GM19025 (cell line): ENCODE results near the gene PPARG.
"Not testable (repeated sequence)": the region's sequence is repeated elsewhere in the genome, so short reads cannot be mapped to it uniquely, and the experiment has no call there.

ENCODE experiments used
- ATAC-seq: cut with Tn5 transposase; IDR thresholded peaks from one replicate; pipeline ENCODE4 v1.9.1; 2021; ENCODE audit warnings: mild to moderate bottlenecking, low read depth, moderate library complexity; ENCODE audit not compliant: unreplicated experiment

Gene PPARG

DNA sequence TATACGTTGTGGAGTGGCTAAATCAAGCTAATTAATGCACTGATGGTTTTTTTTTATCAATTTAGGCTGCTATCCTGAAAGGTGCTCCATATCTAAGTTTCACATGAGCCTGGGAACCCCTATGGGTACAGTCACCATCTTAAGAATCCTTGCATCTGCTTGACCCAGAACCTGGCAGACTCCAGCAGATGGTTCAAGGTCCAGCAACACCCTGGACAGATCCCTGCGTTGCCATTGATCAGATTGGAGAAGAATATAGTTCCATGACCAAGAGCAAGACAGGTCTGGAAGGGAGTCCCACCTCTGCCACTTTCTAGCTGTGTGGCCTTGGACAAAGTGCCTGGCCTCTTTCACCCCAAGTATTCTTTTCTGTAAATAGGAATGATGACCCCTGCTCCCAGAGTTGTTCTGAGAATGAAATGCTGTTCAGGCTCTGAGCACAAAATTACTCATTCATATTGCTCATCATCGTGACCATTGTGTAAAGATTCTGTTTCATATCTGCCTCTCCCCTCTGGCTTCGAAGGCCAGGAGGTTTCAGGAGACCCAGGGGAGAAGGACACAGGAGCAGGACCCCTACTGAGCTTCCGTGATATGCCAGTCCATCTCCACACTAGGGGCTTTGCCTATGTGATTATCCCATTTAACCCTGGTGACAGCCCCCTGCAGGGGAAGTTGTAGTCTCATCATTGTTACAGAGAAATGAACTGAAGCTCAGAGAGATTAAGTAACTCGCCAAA lies 165.4 kb downstream of the PPARG start:
- ATAC-seq, result no peak

DNA sequence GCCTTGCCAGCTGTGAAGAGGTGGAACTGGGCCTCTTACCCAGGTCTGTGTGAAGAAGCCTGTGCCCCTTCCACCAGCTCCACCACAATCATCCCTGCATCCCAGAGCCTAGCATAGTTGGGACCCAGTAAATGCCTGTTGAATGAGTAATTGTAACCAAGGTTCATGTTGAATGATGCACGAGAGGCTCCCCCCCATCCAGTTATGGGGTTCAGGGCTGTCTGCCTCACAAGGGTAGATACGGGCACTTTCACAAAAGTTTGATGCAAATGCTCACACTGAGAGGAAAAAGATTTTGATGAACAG lies 165.9 kb downstream of the PPARG start:
- no peak for ATAC-seq

DNA sequence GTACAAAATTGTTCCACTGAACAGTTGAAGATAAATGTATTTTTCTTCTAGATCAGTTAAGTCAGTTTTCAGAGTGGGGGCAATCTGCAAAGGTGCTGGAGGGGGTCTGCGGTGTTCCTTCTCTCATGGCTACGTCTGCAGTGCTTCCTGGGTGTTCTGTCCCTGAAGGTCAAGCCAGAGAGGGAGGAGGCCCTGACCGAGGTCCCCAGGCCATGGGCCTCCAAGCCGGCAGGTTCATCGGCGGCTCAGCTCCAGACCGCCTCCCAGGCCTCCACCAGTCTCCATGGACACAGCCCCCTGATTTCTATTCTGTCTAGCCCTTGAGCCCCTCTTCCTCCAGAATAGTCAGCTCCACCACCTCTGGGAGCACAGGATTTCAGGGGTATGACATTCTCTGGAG lies 166.9 kb downstream of the PPARG start:
- ATAC-seq, result no peak

DNA sequence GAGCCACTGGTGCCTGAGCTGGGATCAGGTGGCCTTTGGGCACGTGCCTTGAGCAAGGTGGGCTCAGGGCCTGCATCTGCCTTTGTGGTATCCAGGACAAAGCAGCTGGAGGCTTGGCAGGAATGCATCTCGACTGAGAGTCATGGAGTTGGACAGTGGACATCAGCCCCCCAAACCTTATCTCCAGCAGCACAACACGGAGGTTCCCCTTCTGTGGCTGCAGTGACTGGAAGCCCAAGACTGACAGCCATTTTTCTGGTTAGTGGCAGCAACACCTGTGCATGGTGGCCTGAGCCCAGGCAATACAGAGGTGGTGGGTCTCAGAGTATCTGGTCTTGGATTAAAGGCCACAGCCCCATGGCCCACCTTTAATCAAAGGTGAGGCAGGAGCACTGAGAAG lies 167.6 kb downstream of the PPARG start:
- no peak for ATAC-seq

DNA sequence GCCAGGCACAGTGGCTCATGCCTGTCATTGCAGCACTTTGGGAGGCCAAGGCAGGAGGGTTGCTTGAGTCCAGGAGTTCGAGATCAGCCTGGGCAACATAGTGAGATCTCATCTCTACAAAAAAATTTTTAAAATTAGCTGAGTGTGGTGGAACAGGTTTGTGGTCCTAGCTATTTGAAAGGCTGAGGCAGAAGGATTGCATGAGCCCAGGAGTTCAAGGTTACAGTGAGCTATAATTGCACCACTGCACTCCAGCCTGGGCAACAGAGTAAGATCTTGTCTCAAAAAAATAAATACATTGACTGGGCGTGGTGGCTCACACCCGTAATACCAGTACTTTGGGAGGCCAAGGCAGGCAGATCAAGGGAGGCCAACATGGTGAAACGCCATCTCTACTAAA lies 168.5 kb downstream of the PPARG start:
- ATAC-seq, result not testable (repeated sequence)

DNA sequence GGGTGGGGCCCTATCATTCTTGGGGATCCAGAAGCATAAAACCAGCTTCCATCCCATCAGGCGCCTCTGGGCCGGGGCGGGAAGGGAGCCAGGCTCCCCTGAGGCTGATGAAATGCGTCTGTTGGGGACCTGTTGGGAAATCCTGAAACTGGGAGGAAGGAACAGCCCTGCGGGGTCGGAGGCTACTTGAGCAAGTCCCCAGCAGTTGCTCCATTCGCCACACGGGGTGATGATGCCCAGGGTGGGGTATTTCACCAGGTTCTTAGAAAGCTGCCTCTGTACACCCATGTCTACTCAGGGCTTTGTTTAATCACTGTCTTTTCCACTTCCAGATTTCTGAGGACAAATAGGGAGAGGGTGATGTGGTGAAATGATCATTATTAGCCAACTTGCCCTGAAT lies 170.0 kb downstream of the PPARG start:
- ATAC-seq, result no peak

DNA sequence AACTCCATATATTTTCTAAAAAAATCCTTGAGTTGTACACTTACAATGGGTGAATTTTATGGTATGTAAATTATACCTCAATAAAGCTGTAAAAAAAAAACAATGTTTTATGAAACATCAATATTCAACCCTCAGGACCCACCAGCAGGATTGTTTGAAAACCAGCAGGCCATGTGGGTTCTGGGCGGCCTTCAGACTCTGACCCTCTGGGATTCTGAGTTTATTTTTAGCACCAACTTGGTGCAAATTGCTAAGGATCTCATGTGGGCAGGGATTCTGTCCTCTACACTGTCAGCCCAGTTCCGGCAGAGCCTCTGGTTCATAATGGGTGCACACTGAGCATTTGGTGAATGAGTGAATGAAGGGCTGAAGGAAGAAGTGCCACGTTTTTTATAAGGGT lies 171.3 kb downstream of the PPARG start:
- ATAC-seq, result no peak

DNA sequence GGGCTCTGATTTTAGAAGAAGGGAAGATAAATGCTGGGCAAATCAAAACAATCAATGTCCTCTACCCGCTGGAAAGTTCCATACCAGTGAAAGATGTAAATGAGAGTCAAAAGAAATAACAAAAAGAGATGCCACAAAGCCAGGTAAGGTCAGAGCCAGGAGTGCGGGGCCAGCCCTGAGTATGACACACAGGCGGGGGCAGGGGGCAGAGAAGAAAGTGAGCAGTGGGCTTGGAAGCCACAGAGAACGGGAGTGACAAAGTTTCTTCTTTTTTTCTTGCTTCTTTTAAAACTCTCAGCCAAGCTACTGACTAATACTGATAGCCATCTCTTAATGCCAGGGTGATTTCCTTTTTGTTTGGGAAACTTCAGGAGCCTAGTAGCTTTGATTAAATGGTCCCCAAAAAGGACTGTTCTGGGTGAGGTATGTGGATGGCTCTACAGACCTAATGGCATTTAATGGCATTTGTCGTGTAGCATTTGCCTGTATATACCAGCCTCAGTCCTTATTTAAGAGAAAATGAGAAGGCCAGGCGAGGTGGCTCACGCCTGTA lies 172.3 kb downstream of the PPARG start:
- no peak for ATAC-seq

DNA sequence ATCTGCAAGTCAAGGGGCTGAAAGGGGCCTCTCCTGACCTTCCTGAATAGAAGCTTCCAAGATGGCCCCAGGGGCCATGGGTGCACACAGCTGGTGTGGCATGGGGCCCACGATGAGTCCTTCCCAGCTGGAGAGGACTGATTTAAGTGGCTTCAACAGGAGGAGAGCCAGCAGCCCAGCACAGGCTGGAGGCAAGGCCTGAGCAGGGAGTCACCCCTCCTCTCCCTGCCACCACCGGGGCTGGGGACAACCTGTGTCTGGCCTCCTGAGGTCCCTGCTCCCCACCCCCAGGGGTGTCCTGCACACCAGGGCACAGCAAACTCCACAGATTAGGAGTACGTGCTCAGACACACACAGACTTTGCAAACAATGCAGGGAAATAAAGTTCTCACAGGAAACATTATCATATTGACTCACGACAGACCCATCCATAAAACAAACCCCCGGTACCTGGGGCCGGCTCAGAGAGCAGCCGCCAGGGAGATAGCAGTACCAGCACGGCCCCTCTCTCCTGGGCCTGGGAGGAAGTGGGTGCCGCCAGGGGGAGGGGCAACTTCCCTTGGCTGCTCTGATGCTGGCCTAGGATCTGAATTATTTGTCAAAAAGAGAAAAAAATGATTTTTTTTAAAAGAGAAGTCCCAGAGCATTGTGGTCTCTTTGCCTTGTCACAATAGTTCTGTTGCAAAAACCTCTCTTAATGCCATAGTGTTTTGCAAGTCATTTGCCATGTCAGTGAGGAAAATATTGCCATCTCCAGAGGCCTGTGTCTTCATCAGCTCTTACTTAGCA lies 173.5 kb downstream of the PPARG start:
- no peak for ATAC-seq

DNA sequence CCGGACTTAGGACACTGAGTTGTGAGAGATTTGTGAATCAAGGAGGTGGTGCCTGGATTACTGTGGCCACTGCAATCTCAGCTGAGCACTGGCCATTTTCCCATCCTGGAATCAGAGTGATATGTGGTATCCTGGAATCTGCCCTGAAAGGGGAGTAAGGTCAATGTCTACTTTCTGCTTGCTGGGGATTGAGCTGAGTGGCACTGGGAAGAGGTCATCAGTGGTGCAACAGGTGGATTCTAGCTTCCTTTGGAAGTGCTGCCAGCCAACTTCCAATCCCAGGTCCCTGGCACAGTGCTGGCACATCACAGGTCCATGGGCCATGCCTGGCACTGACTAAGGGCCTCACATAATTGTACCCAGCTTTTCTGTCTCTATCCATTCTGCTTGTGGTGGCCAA lies 174.8 kb downstream of the PPARG start:
- no peak for ATAC-seq

DNA sequence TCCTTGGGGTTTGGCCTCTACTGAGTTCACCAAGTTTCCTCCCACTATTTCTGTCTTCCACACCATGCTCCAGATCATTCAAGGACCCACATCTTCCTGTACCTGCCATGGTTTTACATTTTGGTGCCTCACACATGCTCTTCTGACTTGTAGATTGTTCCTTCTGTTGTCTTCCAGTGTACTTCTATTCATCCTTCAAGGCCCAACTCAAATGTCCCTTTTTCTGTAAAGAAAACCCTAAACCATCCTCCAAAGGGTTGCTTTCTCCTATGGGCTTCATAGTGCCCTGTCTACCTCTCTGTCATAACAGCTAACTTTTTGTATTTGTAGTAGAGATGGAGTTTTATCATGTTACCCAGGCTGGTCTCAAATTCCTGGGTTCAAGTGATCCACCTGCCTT lies 175.3 kb downstream of the PPARG start:
- no peak for ATAC-seq

DNA sequence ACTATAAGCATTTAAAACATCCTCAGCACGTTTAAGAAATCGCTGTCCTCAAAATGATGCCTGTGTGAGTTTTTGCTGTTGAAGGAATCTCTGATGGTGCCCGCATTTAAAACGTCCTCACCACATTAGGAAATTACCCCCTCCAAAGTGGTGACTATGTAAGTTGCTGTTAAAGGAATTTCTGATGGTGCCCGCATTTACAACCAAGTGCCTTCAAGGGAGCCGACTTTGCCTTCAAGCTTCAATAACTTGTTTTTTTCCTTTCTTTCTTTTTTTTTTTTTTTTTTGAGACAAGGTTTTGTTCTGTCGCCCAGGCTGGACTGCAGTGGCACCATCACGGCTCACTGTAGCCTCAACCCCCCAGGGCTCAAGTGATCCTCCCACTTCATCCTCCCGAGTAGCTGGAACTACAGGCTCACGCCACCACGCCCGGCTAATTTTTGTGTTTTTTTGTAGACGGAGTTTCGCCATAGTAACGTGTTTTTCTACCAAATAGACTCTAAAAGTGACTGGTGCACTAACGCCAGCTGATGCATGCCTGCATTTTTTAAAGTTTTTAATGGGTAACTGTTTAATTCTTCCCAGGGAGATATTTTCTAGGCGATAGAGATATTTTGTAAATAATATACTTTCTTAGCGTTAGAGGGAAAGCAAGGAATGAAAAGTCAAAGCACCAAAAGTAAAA lies 176.4 kb downstream of the PPARG start:
- ATAC-seq, result no peak

DNA sequence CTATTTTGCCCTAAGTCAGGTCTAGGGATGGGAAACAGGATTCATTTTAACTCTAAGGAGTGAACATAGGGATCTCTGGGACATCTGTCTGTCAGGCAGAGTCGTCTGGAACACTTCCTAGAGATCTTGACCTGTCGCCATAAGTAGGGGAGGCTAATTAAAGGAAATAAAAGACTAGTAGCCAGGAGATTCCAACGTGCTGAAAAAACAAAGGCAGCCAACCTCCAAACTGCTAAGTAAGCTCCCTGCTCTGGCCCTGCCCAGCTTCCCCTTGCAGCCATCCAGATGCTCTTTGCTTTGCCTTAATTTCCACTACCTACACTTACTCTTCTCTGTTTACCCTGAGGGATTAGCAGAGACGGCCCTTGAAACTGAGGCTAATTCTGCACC lies 177.0 kb downstream of the PPARG start:
- no peak for ATAC-seq

DNA sequence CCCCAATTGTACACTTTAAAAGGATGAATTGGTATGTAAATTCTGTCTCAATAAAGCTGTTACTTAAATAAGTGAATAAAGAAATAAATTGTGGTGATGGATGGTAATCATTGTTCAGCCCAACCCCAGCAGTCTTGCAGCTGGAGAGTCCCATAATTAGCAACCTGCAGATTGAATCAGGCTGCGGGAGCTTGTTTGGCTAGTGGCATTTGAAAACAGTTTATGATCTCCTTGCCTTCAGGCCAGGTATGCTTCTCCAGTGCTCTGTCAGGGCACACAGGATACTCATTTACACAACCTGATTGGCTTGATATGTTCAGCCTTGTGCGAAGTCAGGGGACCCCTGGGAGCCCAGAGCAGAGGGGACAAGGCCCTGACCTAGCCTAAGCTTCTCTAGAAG lies 178.9 kb downstream of the PPARG start:
- no peak for ATAC-seq

DNA sequence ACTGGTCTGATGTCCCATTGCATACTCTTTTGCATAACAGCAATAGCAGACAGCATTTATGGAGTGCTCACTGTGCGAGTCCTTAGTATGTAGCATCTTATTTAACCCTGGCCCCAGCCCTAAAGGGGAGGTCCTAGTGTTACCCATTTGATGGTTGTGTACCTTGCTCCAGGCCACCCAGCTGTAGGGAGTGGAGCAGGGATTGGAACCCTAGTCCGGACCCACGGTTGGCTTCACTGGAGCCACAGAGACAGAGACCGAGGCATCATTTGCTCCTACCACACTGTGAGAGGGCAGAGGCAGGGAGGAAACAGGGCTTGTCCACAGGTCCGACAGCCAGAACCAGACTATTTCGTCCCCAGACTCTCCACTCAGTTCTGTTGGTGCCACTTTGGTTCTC lies 179.4 kb downstream of the PPARG start:
- ATAC-seq, result no peak

DNA sequence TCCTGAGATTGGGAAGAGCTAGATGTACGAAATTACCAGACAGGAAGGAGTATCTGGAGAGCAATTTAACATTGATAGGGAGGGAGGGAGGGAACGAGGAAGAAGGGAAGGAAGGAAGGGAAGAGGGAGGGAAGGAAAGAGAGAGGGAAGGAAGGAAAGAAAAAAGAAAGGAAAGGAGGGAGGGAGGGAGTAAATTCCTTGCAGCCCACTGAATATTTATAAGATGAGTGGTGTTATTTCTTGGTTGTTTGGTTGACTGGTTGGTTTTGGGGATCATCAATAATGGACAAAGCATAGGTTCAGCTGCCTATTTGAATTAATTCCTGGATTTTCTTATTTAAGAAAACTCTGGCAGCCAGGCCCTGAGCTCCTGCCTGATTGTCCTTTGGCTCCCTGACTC lies 179.9 kb downstream of the PPARG start:
- no peak for ATAC-seq

DNA sequence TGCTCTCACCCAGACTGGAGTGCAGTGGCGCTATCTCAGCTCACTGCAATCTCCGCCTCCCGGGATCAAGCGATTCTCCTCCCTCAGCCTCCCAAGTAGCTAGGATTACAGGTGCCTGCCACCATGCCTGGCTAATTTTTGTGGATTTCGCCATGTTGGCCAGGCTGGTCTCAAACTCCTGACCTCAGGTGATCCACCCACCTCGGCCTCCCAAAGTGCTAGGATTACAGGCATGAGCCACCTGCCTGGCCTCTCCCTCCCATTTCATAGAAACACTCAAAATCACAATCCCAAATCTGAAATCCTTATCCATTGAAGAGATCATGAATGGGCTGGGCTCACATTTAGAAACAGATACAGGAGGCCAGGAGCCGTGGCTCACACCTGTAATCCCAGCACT lies 180.4 kb downstream of the PPARG start:
- ATAC-seq, result not testable (repeated sequence)

DNA sequence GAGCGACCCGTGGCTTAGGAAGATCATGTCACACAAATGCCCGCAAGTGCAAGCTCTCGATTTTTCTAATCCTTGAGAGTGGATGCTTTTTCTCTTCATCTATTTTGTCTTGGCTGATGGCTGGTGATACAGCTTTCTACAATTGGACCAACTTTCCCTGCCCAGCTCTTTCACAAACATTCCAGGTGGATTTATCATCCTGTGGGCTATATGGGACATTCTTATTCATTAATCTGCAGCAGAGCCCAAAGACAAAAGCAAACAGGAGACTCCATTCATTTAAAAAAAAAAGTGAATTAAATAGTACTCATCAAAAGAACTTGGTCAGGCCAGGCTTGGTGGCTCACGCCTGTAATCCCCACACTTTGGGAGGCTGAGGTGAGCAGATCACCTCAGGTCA lies 181.2 kb downstream of the PPARG start:
- ATAC-seq, result no peak

DNA sequence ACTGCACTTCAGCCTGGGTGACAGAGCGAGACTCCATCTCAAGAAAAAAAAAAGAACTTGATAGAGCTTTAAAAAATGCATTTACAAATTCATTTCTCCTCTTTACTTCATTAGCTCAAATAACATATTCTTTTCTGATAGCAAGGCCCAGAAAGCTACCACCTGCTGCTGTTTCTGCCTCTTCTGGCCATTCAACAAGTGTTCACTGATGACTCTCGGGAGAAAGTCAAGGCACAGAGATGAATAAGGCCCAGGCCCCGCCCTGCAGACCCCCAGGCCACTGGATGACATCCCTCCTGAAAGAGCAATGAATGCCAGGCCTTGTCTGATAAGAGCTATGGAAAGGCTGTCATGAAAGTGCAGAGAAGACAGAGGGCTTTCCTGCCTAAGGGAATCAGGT lies 181.8 kb downstream of the PPARG start:
- ATAC-seq, result no peak

DNA sequence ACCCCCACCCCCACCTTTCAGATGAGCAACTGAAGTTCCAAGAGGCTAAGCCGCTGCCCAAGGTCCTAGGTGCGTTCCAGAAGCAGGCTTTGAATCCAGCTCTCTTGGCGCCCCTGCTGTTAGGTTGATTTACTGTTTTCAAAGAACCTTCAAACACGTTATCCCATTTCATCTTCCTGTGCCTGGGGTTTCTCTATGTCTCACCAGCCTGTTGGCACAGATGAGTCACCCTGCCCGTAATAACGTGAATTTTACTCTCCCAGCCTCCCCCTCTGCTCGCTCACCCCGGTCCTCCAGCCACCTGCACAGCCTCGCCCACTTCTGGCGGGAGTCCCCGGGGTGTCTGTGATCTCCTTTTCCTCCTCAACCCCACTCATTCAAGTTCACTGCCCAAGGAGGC lies 182.4 kb downstream of the PPARG start:
- no peak for ATAC-seq

DNA sequence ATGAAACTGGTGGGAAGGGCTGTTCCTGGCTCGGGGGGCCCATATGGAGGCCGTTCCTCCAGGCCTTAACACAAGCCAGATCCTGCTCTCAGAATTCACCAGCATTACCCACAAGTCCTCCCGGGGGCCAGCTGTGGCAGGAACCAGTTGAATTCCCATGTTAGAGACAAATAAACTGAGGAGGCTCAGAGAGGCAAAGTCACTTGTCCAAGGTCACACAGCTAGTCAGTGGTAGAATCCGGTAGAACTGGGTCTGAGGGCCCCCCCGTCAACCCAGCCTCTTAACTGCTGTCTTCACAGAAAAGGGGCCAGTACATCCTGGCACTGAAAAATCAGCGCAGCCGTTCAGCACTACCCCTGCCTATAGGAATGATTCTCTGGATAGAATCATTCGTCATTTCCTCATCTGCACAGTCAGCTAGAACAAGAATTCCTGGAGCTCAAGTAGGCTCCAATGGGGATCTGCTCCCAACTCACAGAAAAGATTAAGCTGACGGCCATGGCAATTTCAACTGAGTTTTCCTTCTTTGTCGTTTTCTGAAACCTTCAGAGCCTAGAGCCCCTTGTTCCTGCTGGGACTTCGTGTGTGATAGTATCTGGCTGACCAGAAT lies 183.2 kb downstream of the PPARG start:
- ATAC-seq, result no peak
